Dendritic cell treated with granulocyte-macrophage colony-stimulating factor and Interleukin-4, amounts not matched to agents 40 ng/mL and 50 ng/mL, for 4 days (primary cell): Measurements from ENCODE around the gene TTLL11.

Experiments used
- H3K27ac Mint-ChIP-seq: one replicate; pipeline ENCODE4 v1.8.0; 2022; ENCODE audit warnings: mild to moderate bottlenecking, mixed read lengths
- H3K27me3 Mint-ChIP-seq: one replicate; pipeline ENCODE4 v1.8.0; 2022; ENCODE audit warnings: mild to moderate bottlenecking, mixed read lengths
- H3K36me3 Mint-ChIP-seq: one replicate; pipeline ENCODE4 v1.8.0; 2022; ENCODE audit warnings: low read depth, mixed read lengths
- H3K4me1 Mint-ChIP-seq: one replicate; pipeline ENCODE4 v1.8.0; 2022; ENCODE audit warnings: low read depth, mixed read lengths
- H3K4me3 Mint-ChIP-seq: one replicate; pipeline ENCODE4 v1.8.0; 2022; ENCODE audit warnings: mild to moderate bottlenecking, moderate library complexity, mixed read lengths
- H3K9me3 Mint-ChIP-seq: one replicate; pipeline ENCODE4 v1.8.0; 2022; ENCODE audit warnings: mixed read lengths
- intact Hi-C: fragments of 100-400 bp; cut with micrococcal nuclease; formaldehyde crosslinking; loops from one replicate; pipeline ENCODE4 v1.15.0; 2022

TTLL11 gene

DNA sequence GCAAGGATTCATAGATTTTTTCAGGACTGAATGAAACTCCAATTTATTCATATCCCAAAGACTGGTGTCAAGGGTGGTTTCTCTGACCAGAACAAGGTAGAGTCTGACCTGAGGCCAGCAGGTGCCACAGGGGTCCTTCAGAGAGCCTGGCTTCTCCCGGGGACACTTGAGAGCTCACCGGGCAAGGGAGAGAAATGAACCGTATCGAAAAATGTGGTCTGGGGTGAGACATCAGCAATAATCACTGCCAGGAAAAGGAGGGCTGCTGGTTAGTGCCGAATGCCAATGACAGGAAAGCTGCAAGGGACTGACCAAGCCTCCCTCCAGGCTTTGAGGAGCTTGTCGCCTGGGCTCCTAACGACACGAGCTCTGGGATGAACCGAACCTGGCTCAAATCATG lies 142.7 kb downstream of the TTLL11 start:
- no peak overlapping the region for H3K4me3 Mint-ChIP-seq
- H3K27ac Mint-ChIP-seq = no peak overlapping the region

DNA sequence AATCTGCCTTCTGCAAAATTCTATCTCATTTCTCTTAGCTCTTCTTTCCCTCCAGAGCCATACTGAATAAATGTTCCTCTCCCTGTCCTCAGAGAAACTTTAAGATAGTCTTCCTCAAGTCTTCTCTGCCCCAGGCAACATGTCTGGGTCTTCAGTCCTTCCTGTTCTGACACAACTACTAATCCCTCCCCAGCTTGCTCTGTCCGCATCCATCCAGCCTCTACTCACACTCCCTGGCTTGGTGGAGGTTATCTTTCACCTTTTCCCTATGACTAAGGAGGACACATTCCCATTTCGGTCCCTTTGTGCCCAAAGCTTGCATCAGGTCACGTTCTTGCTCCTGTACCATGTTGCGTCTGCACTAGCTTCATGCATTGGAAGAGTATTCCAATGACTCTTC lies 143.3 kb downstream of the TTLL11 start:
- Mint-ChIP-seq H3K27me3 (no peaks in the 10 kb centered on the region), H3K4me3 (no peak overlapping the region), H3K4me1 (no peaks in the 10 kb centered on the region), H3K9me3 (no peaks in the 10 kb centered on the region), H3K27ac (no peak overlapping the region), H3K36me3 (no peaks in the 10 kb centered on the region)
- intact Hi-C loops = no loop called here

More for the DNA sequence above, 142.7 kb downstream of the TTLL11 start:
- Mint-ChIP-seq H3K4me1 (no peaks in the 10 kb centered on the region), H3K27me3 (no peaks in the 10 kb centered on the region), H3K9me3 (no peaks in the 10 kb centered on the region), H3K36me3 (no peaks in the 10 kb centered on the region)
- intact Hi-C loops = no loop called here

DNA sequence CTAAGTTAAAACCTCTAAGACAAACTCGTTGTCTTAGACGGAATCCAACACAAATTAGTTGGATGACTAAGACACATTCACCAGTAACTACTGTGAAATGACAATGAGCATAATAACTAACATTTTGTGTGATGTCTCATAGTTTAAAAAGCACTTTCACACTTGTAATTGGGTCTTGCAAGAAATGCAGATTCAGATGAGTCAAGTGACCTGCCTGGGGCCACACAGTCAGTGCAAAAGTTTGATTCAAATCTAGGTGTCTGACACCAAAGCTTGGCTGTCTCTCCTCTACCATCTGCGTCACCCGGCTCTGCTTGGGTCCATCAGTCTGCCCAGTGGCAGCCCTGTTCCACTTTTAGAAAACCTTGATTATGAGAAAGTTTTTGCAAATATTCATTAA lies 143.7 kb downstream of the TTLL11 start:
- H3K4me3 Mint-ChIP-seq = no peak overlapping the region
- no peaks in the 10 kb centered on the region for H3K36me3 Mint-ChIP-seq
- H3K4me1 Mint-ChIP-seq = no peaks in the 10 kb centered on the region
- intact Hi-C loops = no loop called here
- no peaks in the 10 kb centered on the region for H3K27me3 Mint-ChIP-seq
- H3K9me3 Mint-ChIP-seq = no peaks in the 10 kb centered on the region
- H3K27ac Mint-ChIP-seq = no peak overlapping the region

DNA sequence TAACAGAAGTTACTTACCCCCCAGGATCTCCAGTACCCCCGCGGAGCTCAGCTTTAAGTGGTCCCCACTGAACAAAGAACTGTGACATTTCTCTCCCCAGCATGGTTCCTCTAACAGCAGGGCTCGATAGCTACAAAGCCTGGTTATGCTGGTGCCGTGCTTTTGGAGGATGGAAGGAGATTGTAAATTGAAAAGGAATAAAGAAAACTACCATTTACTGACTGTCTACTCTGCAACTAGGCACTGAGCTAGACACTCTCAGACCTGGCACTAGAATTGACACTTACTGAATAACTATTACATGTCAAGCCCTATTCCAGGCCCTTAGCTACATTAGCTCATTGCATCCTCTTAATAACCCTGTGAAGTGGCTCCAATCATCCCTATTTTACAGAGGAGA lies 145.3 kb downstream of the TTLL11 start:
- intact Hi-C loops = no loop called here
- H3K9me3 Mint-ChIP-seq = no peaks in the 10 kb centered on the region
- H3K27me3 Mint-ChIP-seq = no peaks in the 10 kb centered on the region
- H3K36me3 Mint-ChIP-seq = no peaks in the 10 kb centered on the region
- H3K4me1 Mint-ChIP-seq = no peaks in the 10 kb centered on the region
- no peak overlapping the region for H3K4me3 Mint-ChIP-seq
- H3K27ac Mint-ChIP-seq = no peak overlapping the region

DNA sequence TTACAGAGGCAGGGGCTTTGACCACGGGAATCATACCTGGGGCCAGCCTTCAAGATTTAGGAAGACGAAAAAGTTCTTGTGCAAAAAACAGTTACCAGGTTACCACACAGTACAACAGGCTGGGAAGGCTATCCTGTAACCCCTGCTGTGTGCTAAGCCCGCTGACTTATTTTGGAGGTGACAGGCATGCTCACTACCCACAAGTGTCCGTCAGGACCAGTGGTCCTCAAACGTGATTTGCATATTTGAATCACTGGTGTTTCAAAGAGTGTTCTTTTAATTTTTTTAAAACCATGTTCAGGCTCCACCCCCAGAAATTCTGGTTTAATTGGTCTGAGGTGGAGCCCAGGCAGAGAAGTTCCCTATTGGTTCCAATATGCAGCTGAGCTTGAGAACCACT lies 146.6 kb downstream of the TTLL11 start:
- H3K9me3 Mint-ChIP-seq = no peaks in the 10 kb centered on the region

DNA sequence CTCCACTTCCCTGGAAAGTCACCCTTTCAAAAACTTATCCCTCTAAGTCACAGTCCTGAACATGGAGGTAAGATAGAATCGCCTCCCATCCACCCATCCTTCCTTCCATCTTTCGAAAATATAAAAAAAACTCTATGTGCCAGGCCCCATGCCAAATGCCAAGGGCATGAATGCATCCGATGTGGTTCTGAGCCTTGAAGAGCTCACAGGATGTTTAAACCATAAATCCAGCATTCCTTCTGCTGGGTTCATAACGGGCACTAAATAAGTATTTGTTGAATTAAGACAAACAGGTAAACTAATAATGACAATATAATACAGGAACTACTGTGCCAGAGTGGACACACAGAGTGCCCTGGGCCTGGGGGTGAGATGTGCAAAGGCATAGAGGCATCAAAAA lies 147.3 kb downstream of the TTLL11 start:
- intact Hi-C loops = no loop called here
- H3K27me3 Mint-ChIP-seq = no peaks in the 10 kb centered on the region
- H3K9me3 Mint-ChIP-seq = no peaks in the 10 kb centered on the region

More for the DNA sequence above, 146.6 kb downstream of the TTLL11 start:
- intact Hi-C loops = no loop called here
- H3K27me3 Mint-ChIP-seq = no peaks in the 10 kb centered on the region
- H3K27ac Mint-ChIP-seq = no peak overlapping the region
- no peak overlapping the region for H3K4me3 Mint-ChIP-seq
- no peaks in the 10 kb centered on the region for H3K4me1 Mint-ChIP-seq
- H3K36me3 Mint-ChIP-seq = no peaks in the 10 kb centered on the region

DNA sequence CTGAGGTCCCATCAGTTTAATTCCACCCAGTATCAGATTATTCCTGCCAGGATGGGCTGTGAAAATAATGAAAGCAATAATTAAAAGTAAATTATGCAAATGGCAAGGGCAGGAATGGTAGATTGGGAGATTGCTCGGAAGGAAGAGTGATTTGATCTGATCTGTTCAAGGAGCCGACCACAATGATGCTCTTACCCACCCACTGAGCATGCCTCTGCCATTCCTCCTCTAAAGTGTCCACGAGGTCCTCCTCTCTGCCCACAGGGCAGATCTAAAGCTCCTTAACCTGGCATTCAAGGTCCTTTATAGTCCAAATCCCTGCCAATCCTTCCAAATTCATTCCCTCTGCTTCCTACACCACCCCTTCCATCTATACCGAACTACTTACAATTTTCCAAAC lies 147.8 kb downstream of the TTLL11 start:
- Mint-ChIP-seq H3K4me3 (no peak overlapping the region), H3K27ac (no peak overlapping the region), H3K27me3 (no peaks in the 10 kb centered on the region), H3K9me3 (no peaks in the 10 kb centered on the region), H3K4me1 (no peaks in the 10 kb centered on the region), H3K36me3 (no peaks in the 10 kb centered on the region)
- intact Hi-C loops = no loop called here

More for the DNA sequence above, 147.3 kb downstream of the TTLL11 start:
- H3K4me3 Mint-ChIP-seq = no peak overlapping the region
- no peaks in the 10 kb centered on the region for H3K4me1 Mint-ChIP-seq
- H3K27ac Mint-ChIP-seq = no peak overlapping the region
- H3K36me3 Mint-ChIP-seq = no peaks in the 10 kb centered on the region

DNA sequence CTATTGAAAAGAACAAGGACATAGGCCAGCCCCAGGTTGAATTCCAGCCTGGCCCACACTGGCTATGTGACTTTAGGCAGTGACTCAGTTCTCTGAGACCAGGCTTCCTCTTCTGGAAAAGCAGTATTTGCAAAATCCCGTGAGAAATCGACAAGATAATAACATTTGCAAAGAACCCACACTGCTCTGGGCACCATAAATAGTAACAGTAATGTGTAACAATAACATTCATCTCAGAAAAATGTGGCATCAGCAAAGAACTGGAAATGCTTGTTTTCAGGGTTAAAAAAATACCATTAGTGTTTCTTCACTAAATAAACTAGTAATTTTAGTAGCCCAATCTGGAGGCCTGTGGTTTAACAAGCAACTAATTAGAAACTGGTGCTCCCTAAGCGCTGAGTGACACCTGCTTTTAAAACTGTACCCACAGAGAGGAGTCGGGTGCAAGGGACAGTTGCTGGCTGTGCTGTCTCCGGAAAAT lies 148.4 kb downstream of the TTLL11 start:
- H3K4me3 Mint-ChIP-seq = no peak overlapping the region
- intact Hi-C loops = no loop called here

DNA sequence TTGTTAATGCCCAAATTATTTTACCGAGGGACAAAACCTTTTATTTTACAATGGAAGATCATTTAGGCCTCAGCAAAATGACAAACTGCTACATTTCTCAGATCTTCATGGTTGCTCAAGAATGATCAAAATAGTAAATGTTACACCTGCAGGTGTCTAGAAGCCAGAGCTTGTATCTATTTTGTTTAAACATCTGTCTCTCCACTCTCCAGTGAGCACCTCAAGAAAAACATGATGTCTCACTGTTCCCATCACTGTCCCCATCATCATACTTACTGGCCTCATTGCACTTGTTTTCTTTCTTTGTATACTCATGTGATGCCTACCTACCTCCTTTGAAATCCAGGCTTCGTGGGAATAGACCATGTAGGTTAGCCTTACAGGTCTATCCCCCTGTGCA lies 149.6 kb downstream of the TTLL11 start:
- no peaks in the 10 kb centered on the region for H3K9me3 Mint-ChIP-seq
- no peak overlapping the region for H3K4me3 Mint-ChIP-seq
- H3K27me3 Mint-ChIP-seq = no peaks in the 10 kb centered on the region
- no peak overlapping the region for H3K27ac Mint-ChIP-seq
- H3K4me1 Mint-ChIP-seq = no peaks in the 10 kb centered on the region
- H3K36me3 Mint-ChIP-seq = no peaks in the 10 kb centered on the region
- intact Hi-C loops = no loop called here

More for the DNA sequence above, 148.4 kb downstream of the TTLL11 start:
- no peaks in the 10 kb centered on the region for H3K9me3 Mint-ChIP-seq
- H3K27ac Mint-ChIP-seq = no peak overlapping the region
- H3K27me3 Mint-ChIP-seq = no peaks in the 10 kb centered on the region
- no peaks in the 10 kb centered on the region for H3K36me3 Mint-ChIP-seq
- H3K4me1 Mint-ChIP-seq = no peaks in the 10 kb centered on the region

DNA sequence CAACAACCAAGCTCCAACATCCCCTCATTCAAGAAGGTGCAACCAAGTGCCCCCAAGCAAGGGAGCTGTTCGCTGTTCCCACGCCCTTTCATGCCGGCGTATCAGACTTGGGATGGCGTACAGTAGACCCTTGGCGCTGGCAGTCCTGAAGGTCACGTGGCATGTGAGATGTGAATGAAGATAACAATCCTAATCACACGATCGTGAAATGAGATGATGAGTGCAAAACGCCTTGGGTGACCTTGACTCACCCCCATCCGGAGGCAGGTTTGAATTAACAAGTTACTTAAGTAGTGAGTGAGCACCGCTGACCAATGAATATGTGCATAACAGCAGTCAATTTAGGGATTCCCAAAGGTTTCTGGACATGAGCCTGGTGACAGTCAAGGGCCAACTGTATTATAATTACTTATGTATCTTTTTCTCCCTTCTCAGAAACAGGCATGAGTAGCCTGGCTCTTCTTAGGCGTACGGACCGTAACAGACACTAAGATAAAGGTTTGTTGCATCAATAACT lies 150.2 kb downstream of the TTLL11 start:
- Mint-ChIP-seq H3K36me3 (no peaks in the 10 kb centered on the region), H3K27me3 (no peaks in the 10 kb centered on the region), H3K4me1 (no peaks in the 10 kb centered on the region), H3K4me3 (no peak overlapping the region), H3K9me3 (no peaks in the 10 kb centered on the region), H3K27ac (no peak overlapping the region)
- intact Hi-C loops = no loop called here

DNA sequence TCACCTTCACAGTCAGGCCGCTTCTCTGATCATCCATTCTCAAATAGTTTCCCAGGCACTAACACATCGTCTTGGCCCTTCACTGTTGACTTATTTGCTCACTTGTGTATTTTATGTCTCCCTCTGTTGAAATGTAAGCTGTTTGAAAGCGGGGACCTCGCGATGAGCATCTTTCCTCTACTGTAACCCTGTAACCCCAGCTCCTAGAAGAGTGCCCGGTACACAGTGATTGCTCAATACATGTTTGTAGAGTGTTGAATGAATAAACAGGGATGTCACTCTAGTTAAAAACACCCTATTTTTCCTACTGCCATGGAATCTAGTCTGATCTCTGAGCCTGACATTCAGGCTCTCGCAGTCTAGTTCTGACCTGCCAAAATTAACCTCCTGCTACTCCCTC lies 150.8 kb downstream of the TTLL11 start:
- Mint-ChIP-seq H3K27me3 (no peaks in the 10 kb centered on the region), H3K4me3 (no peak overlapping the region), H3K4me1 (no peaks in the 10 kb centered on the region), H3K27ac (no peak overlapping the region), H3K36me3 (no peaks in the 10 kb centered on the region), H3K9me3 (no peaks in the 10 kb centered on the region)
- intact Hi-C loops = no loop called here

DNA sequence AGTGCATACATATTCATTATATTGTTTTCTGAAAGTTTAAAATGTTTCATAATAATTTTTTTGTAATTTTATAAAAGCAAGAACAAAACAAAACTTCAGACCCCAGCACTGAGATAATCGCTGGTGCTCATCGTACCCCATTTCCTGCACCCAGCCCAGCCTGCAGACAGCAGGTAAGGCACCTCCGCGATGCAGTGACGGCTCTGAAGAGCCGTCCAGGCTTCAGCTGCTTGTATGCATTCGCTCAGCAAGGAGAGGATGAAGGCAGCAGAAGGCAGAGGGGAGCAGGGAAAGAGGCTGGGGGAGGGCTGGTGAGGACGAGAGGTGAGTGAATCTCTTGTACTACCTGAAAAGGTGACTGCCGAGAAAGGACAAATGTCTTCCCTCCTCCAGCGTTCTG lies 153.5 kb downstream of the TTLL11 start:
- Mint-ChIP-seq H3K36me3 (no peaks in the 10 kb centered on the region), H3K9me3 (no peaks in the 10 kb centered on the region), H3K4me1 (no peaks in the 10 kb centered on the region), H3K27me3 (no peaks in the 10 kb centered on the region), H3K4me3 (no peak overlapping the region), H3K27ac (no peak overlapping the region)
- intact Hi-C loops = no loop called here

DNA sequence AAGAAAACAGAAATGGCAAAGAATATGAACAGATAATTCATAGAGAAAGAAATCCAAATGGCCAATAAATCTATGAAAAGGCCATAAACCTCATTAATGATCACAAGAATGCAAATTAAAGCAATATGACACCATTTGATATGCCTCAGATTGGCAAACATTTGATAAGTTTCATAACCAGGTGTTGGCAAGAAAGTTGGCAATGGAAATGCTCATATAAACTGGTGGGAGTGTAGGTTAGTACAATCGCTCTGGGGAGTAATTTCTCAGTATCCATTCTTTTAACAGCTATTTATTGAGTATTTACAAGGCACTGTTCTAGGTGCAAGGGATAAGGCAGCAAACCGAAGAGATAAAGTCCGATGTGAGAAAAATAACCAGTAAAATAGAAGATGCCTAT lies 154.5 kb downstream of the TTLL11 start:
- no peaks in the 10 kb centered on the region for H3K9me3 Mint-ChIP-seq
- H3K27ac Mint-ChIP-seq = no peak overlapping the region
- H3K4me3 Mint-ChIP-seq = no peak overlapping the region
- no peaks in the 10 kb centered on the region for H3K4me1 Mint-ChIP-seq
- intact Hi-C loops = no loop called here
- H3K27me3 Mint-ChIP-seq = no peaks in the 10 kb centered on the region
- H3K36me3 Mint-ChIP-seq = no peaks in the 10 kb centered on the region

DNA sequence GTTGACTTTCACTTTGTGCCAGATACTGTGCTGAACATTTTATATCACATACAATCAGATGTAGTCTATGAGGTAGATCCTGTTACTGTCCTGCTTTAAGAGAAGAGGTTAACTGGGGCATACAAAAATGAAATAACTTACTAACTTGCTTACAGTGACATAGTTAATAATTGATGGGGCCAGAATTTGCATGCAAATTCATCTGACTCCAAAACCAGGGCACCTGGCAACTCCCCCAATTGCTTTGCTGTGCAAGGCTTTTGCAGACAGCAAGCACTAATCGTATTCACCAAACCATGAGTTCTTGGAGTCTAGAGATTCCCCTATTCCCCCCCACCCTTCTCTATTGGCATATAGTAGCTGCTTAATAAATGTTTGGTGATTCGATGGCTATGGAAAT lies 155.9 kb downstream of the TTLL11 start:
- H3K36me3 Mint-ChIP-seq = no peaks in the 10 kb centered on the region
- H3K4me1 Mint-ChIP-seq = no peaks in the 10 kb centered on the region
- no peak overlapping the region for H3K27ac Mint-ChIP-seq
- H3K27me3 Mint-ChIP-seq = peaks cover 2% of the 10 kb centered on the region
- intact Hi-C loops = no loop called here
- H3K9me3 Mint-ChIP-seq = no peaks in the 10 kb centered on the region
- H3K4me3 Mint-ChIP-seq = no peak overlapping the region

DNA sequence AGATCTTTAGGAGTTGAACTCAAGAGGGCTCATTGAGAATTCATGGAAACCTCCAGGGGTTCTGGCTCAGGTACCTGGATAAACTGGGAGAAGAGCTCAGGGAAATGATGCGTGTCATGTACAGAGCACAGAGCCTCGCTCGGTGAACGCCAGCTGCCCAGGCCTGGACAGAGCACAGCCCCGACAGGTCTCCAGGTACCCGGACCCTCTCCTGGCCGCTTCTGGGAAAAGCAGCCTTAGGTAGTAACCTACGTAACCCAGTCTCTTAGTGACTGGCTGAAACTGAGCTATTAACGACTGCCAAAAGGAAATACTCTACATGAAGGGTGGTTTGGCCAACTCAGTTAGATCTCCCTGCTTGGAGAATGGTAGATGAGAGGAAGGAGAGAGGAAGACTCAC lies 157.4 kb downstream of the TTLL11 start:
- intact Hi-C loops = no loop called here
- H3K27ac Mint-ChIP-seq = no peak overlapping the region
- H3K4me1 Mint-ChIP-seq = no peaks in the 10 kb centered on the region
- no peaks in the 10 kb centered on the region for H3K9me3 Mint-ChIP-seq
- H3K27me3 Mint-ChIP-seq = peaks cover 2% of the 10 kb centered on the region
- H3K4me3 Mint-ChIP-seq = no peak overlapping the region
- H3K36me3 Mint-ChIP-seq = no peaks in the 10 kb centered on the region
